ENCODE measurements around the gene PDP2.

GRCh38 chr16:66848172-66848571, 32.1 kb upstream of the PDP2 start:
- TF ChIP-seq CTCF (IDR thresholded peaks at IDR 0.05 in 2 of 3, conservative IDR thresholded peaks at IDR 0.05 in 1 of 3; ENCODE audit: insufficient read depth in 2 of 3, low read depth in 1 of 3, low read length in 3 of 3) (no peak), FOSL1 (tag; conservative IDR thresholded peaks at IDR 0.05) (no peak), ZBTB12 (CRISPR knock-in tag; IDR thresholded peaks at IDR 0.05) (no peak), SMAD3 (CRISPR knock-in tag; conservative IDR thresholded peaks at IDR 0.05) (no peak)

Data from K562 (cell line).